ENCODE results near the gene RABGAP1L. TPM values are rescaled to one million over a fixed set of nuclear protein-coding genes. Genes with fewer than 3 reads are reported as not detected.

The RABGAP1L gene
- total and polyA plus RNA-seq, 4 donors, result 4.8 to 53.5 (median 18.8) TPM

DNA sequence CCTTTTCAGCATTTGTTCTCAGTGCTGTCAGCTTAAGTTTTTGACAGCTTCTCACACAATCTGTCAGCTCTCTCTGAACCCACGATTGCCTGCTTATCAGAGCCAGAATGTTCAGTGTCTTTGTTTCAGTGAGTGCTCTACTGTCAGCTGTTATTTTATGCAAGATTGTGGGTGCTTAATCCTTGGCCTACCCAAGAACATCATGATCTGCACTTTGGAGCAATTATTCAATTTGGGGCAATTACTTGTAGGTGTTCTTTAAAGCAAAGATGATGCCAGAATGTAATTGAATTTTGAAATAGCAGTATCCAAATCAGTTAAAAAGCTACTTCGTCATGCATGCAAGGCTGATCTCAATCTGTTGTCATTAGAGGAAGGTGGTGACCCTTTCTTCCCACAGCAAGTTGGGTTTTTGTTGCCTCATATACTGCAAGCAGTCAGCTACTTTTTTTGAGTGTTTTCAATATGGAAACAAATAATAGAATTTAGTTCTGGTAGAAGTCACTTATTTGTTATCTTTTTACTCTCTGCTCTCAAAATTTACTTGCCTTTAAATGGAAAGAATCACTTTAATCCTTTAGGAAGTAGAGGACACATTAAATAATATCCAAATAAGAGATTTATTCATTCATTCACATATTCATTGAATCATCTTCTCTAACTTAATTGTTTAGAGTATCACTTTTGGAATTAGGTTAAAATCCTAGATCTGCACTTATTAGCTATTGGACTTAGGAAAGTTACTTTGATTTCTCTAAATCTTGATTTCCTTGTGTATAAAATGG lies 586.9 kb downstream of the RABGAP1L start (continued):
- TF ChIP-seq, protein P1, sequence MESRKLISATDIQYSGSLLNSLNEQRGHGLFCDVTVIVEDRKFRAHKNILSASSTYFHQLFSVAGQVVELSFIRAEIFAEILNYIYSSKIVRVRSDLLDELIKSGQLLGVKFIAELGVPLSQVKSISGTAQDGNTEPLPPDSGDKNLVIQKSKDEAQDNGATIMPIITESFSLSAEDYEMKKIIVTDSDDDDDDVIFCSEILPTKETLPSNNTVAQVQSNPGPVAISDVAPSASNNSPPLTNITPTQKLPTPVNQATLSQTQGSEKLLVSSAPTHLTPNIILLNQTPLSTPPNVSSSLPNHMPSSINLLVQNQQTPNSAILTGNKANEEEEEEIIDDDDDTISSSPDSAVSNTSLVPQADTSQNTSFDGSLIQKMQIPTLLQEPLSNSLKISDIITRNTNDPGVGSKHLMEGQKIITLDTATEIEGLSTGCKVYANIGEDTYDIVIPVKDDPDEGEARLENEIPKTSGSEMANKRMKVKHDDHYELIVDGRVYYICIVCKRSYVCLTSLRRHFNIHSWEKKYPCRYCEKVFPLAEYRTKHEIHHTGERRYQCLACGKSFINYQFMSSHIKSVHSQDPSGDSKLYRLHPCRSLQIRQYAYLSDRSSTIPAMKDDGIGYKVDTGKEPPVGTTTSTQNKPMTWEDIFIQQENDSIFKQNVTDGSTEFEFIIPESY (IDR thresholded peaks at IDR 0.05), result no peak
- no peak for TF ChIP-seq RAD21 (IDR thresholded peaks at IDR 0.05)
- TF ChIP-seq, protein P2, sequence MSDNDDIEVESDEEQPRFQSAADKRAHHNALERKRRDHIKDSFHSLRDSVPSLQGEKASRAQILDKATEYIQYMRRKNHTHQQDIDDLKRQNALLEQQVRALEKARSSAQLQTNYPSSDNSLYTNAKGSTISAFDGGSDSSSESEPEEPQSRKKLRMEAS (IDR thresholded peaks at IDR 0.05), result no peak

DNA sequence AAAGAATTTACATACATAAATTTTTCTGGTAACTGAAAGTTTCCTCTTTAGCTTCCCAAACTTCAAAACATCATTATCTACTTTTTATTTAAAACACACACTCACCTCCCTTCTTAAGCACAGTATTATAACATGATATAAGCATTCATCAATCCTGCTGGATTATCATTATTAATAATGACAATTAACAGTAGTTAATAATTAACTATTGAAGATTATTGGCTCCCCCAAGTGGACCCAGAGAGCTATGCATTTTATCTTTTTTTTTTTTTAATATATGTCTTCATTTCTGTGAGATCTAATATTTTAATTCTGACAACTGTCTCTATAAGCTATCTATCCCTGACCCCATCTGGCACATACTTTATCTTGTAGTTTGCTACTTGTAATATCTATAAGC lies 588.3 kb downstream of the RABGAP1L start:
- H3K27me3 ChIP-seq (ENCODE audit: control insufficient read depth in 4 of 4, insufficient read depth in 4 of 4, low read length in 3 of 4), result no peaks in the 10 kb centered on the region
- H3K9ac ChIP-seq (ENCODE audit: low read depth in 1 of 2, low read length in 2 of 2), result no peak overlapping the region
- no peak for TF ChIP-seq FOXA2 (IDR thresholded peaks at IDR 0.05)
- TF ChIP-seq, protein P1 (IDR thresholded peaks at IDR 0.05), result no peak
- no peak for TF ChIP-seq RAD21 (IDR thresholded peaks at IDR 0.05)
- no peak for TF ChIP-seq FOXA1 (IDR thresholded peaks at IDR 0.05)
- no peak for TF ChIP-seq JUND (IDR thresholded peaks at IDR 0.05)
- no peak for TF ChIP-seq EGR1 (IDR thresholded peaks at IDR 0.05; ENCODE audit: low read depth in 2 of 2)
- no peak for TF ChIP-seq YY1 (IDR thresholded peaks at IDR 0.05)
- no peak for TF ChIP-seq NR2F2 (IDR thresholded peaks at IDR 0.05)
- TF ChIP-seq, protein P3, sequence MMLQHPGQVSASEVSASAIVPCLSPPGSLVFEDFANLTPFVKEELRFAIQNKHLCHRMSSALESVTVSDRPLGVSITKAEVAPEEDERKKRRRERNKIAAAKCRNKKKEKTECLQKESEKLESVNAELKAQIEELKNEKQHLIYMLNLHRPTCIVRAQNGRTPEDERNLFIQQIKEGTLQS (IDR thresholded peaks at IDR 0.05), result no peak
- TF ChIP-seq, protein P4, sequence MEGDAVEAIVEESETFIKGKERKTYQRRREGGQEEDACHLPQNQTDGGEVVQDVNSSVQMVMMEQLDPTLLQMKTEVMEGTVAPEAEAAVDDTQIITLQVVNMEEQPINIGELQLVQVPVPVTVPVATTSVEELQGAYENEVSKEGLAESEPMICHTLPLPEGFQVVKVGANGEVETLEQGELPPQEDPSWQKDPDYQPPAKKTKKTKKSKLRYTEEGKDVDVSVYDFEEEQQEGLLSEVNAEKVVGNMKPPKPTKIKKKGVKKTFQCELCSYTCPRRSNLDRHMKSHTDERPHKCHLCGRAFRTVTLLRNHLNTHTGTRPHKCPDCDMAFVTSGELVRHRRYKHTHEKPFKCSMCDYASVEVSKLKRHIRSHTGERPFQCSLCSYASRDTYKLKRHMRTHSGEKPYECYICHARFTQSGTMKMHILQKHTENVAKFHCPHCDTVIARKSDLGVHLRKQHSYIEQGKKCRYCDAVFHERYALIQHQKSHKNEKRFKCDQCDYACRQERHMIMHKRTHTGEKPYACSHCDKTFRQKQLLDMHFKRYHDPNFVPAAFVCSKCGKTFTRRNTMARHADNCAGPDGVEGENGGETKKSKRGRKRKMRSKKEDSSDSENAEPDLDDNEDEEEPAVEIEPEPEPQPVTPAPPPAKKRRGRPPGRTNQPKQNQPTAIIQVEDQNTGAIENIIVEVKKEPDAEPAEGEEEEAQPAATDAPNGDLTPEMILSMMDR (IDR thresholded peaks at IDR 0.05; ENCODE audit: low read depth, low read length, missing input control), result no peak
- TF ChIP-seq HNF4G (IDR thresholded peaks at IDR 0.05), result no peak
- TF ChIP-seq TAF1 (conservative IDR thresholded peaks at IDR 0.05), result no peak
- TF ChIP-seq, protein P2 (IDR thresholded peaks at IDR 0.05), result no peak
- no peak for TF ChIP-seq RXRA (IDR thresholded peaks at IDR 0.05)
- no peak for TF ChIP-seq SP1 (IDR thresholded peaks at IDR 0.05)
- TF ChIP-seq HNF4A (conservative IDR thresholded peaks at IDR 0.05), result no peak
- no peak for TF ChIP-seq GABPA (IDR thresholded peaks at IDR 0.05 in 1 of 2, conservative IDR thresholded peaks at IDR 0.05 in 1 of 2)
- TF ChIP-seq, protein P5, sequence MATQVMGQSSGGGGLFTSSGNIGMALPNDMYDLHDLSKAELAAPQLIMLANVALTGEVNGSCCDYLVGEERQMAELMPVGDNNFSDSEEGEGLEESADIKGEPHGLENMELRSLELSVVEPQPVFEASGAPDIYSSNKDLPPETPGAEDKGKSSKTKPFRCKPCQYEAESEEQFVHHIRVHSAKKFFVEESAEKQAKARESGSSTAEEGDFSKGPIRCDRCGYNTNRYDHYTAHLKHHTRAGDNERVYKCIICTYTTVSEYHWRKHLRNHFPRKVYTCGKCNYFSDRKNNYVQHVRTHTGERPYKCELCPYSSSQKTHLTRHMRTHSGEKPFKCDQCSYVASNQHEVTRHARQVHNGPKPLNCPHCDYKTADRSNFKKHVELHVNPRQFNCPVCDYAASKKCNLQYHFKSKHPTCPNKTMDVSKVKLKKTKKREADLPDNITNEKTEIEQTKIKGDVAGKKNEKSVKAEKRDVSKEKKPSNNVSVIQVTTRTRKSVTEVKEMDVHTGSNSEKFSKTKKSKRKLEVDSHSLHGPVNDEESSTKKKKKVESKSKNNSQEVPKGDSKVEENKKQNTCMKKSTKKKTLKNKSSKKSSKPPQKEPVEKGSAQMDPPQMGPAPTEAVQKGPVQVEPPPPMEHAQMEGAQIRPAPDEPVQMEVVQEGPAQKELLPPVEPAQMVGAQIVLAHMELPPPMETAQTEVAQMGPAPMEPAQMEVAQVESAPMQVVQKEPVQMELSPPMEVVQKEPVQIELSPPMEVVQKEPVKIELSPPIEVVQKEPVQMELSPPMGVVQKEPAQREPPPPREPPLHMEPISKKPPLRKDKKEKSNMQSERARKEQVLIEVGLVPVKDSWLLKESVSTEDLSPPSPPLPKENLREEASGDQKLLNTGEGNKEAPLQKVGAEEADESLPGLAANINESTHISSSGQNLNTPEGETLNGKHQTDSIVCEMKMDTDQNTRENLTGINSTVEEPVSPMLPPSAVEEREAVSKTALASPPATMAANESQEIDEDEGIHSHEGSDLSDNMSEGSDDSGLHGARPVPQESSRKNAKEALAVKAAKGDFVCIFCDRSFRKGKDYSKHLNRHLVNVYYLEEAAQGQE (IDR thresholded peaks at IDR 0.05), result no peak
- DNase-seq (ENCODE audit: low spot score), result no peak
- peaks cover 0 to 3% (median 0%) of the 10 kb centered on the region in 4 donors for H3K4me1 ChIP-seq (ENCODE audit: control insufficient read depth in 4 of 4, insufficient read depth in 4 of 4, low read length in 3 of 4)
- no peaks in the 10 kb centered on the region for H3K36me3 ChIP-seq (ENCODE audit: control insufficient read depth in 4 of 4, insufficient read depth in 3 of 4, low read depth in 1 of 4, low read length in 3 of 4)
- H3K27ac ChIP-seq (ENCODE audit: low read depth in 1 of 2, low read length in 2 of 2), result no peak overlapping the region
- H3K9me3 ChIP-seq (ENCODE audit: control insufficient read depth in 4 of 4, low read length in 3 of 4), result no peaks in the 10 kb centered on the region
- H3K4me3 ChIP-seq (ENCODE audit: low read depth in 1 of 3, low read length in 3 of 3), result no peak overlapping the region

All from liver (tissue), 9 donors.